T-cell (primary cell): Measurements from ENCODE around the gene RMND5B. TPM values are rescaled to one million over a fixed set of nuclear protein-coding genes. Genes with fewer than 3 reads are reported as not detected.

ENCODE experiments used
- ATAC-seq, 4 experiments: fragments of 200-7000 bp in 3 of 4; fragments of 150-1000 bp in 1 of 4; cut with Tn5 transposase; replicated peaks in 1 of 4; 1 replicate in 3 of 4; 2 replicates in 1 of 4; pipeline ENCODE4 v1.10.0; 2021; ENCODE audit warnings: moderate library complexity in 3 of 4, mild to moderate bottlenecking in 2 of 4, moderate number of reproducible peaks in 1 of 4
- CTCF ChIA-PET, 2 donors: fragments of 300-600 bp; sonication (Branson Sonifier 250); formaldehyde crosslinking; loops; one replicate each; lab custom pipeline; 2022; ENCODE audit warnings: antibody characterized with exemption in 2 of 2; lab: Charles Lee
- POLR2A ChIA-PET, 2 donors: fragments of 300-600 bp; sonication (Branson Sonifier 250); formaldehyde crosslinking; loops; one replicate each; lab custom pipeline; 2022; ENCODE audit warnings: antibody characterized with exemption in 2 of 2; lab: Charles Lee
- DNase-seq, 35 experiments: peaks; one replicate each; pipeline versions ENCODE4 v3.0.0 to v3.0.0-alpha.2; 2013 to 2023
- H3K27ac ChIP-seq: one replicate; pipeline ENCODE4 v1.5.1; 2013; ENCODE audit warnings: low read length
- H3K27me3 ChIP-seq, 2 experiments: replicated peaks in 1 of 2; 1 replicate in 1 of 2; 2 replicates in 1 of 2; pipeline versions ENCODE4 v1.6.1 to v1.7.0; 2013; ENCODE audit warnings: low read length in 1 of 2, mixed read lengths in 1 of 2; ENCODE audit not compliant: control insufficient read depth in 2 of 2, insufficient read depth in 2 of 2; ENCODE audit errors: extremely low read depth in 1 of 2
- H3K36me3 ChIP-seq, 2 donors: 1 replicate in 1 of 2; 2 replicates in 1 of 2; pipeline versions ENCODE4 v1.6.1 to v1.7.0; 2013; ENCODE audit warnings: low read length in 1 of 2; ENCODE audit not compliant: control insufficient read depth in 2 of 2, insufficient read depth in 1 of 2; ENCODE audit errors: extremely low read depth in 1 of 2
- H3K4me1 ChIP-seq, 2 experiments: 1 replicate in 1 of 2; 2 replicates in 1 of 2; pipeline versions ENCODE4 v1.6.1 to v1.7.0; 2013; ENCODE audit warnings: low read length in 2 of 2, mixed read lengths in 1 of 2; ENCODE audit not compliant: insufficient read depth in 2 of 2, control insufficient read depth in 1 of 2; ENCODE audit errors: extremely low read depth in 1 of 2
- H3K4me3 ChIP-seq, 2 donors: 1 replicate in 1 of 2; 2 replicates in 1 of 2; pipeline versions ENCODE4 v1.5.1 to v1.7.0; 2013; ENCODE audit warnings: mild to moderate bottlenecking in 2 of 2, low read length in 1 of 2, moderate library complexity in 1 of 2; ENCODE audit not compliant: control insufficient read depth in 1 of 2; ENCODE audit errors: extremely low read depth in 1 of 2
- H3K9me3 ChIP-seq: 2 replicates; pipeline ENCODE4 v1.7.0; 2013
- H3K27ac Mint-ChIP-seq, 2 donors: one replicate each; pipeline ENCODE4 v1.8.0; 2020 to 2021; ENCODE audit warnings: mild to moderate bottlenecking in 2 of 2, mixed read lengths in 2 of 2
- H3K27me3 Mint-ChIP-seq, 2 donors: one replicate each; pipeline ENCODE4 v1.8.0; 2021 to 2022; ENCODE audit warnings: mixed read lengths in 2 of 2
- H3K36me3 Mint-ChIP-seq: one replicate; pipeline ENCODE4 v1.8.0; 2021; ENCODE audit warnings: mixed read lengths
- H3K4me1 Mint-ChIP-seq, 3 donors: one replicate each; pipeline ENCODE4 v1.8.0; 2020 to 2022; ENCODE audit warnings: mixed read lengths in 3 of 3, mild to moderate bottlenecking in 1 of 3
- H3K4me3 Mint-ChIP-seq, 3 donors: one replicate each; pipeline ENCODE4 v1.8.0; 2020 to 2022; ENCODE audit warnings: mild to moderate bottlenecking in 3 of 3, mixed read lengths in 3 of 3, moderate library complexity in 3 of 3
- H3K9me3 Mint-ChIP-seq, 3 donors: one replicate each; pipeline ENCODE4 v1.8.0; 2020 to 2022; ENCODE audit warnings: mixed read lengths in 3 of 3
- WGBS: methylation state at CpG from one replicate; pipeline ENCODE4 v1.1.5; 2013; ENCODE audit warnings: missing lambda C conversion rate; ENCODE audit not compliant: insufficient coverage; 5-methylcytosine and 5-hydroxymethylcytosine counted together
- total RNA-seq, 35 experiments: library from RNA in 6 of 35; stranded (reverse) in 6 of 35; fragments of 120-200 nt in 1 of 35; gene quantifications; one replicate each; pipeline versions ENCODE4 v1.2.1 to v1.2.4 and lab custom pipeline; 2013 to 2026

The RMND5B gene
- total RNA-seq, 5 donors from 2014 or later (not counting 1 experiment from before 2014, with no cell fraction given), result 22.4 to 40.9 (median 34.7) TPM

DNA sequence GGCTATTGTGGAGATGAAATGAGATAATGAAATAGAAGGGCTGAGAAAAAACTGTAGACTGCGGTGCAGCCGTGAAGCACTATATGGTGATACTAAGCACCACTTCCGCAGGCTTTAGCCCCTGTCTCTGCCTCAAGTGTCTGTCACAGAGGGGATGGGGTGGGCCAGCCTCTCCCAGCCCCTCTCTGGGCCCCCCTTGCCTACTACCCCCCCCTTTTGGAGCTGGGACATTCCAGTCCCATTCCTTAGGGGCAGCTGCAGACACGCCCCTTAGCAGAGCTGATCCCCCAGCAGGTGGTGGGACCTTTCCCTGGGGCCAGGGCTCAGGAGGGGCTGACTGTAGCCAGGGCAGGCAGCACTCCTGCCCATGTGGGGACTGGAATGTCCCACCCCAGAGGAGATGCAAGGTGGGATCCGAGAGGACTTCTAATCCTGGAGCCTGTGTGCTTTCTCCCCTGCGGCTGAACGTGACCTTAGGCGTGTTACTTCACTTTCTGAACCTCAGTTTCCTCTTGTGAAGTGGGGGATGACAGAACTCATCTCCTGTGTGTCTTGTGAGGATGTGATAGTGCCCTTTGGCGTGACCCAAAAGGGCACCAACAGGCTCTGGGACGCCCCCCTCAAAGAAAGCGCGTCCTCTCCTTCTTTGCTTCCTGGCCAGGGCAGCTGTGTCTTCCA is 15.5 kb upstream of the RMND5B start:
- H3K4me1 Mint-ChIP-seq, result peaks cover 35 to 43% (median 37%) of the 10 kb centered on the region in 3 donors
- DNase-seq, result peak in 14 of 35 experiments; percentile 16 to 67 (median 38)
- WGBS, result 46% methylated on average over 8 of the region's 12 CpGs
- Histone ChIP-seq H3K4me1 (peaks cover 35 to 70% of the 10 kb centered on the region in 2 experiments), H3K27me3 (peaks cover 0 to 49% of the 10 kb centered on the region in 2 experiments), H3K4me3 (peak overlapping the region in 1 of 2 donors; percentile 16), H3K27ac (peak overlapping the region; percentile 25), H3K36me3 (no peaks in the 10 kb centered on the region), H3K9me3 (no peaks in the 10 kb centered on the region)
- ChIA-PET POLR2A (no interaction called here), CTCF (no interaction called here)
- peak overlapping the region; percentile 85 to 97 (median 85) for H3K4me3 Mint-ChIP-seq
- peak in 2 of 4 experiments; percentile 15 to 18 for ATAC-seq
- H3K27me3 Mint-ChIP-seq, result no peaks in the 10 kb centered on the region
- H3K36me3 Mint-ChIP-seq, result no peaks in the 10 kb centered on the region
- peak overlapping the region; percentile 77 to 82 for H3K27ac Mint-ChIP-seq
- H3K9me3 Mint-ChIP-seq, result no peaks in the 10 kb centered on the region

DNA sequence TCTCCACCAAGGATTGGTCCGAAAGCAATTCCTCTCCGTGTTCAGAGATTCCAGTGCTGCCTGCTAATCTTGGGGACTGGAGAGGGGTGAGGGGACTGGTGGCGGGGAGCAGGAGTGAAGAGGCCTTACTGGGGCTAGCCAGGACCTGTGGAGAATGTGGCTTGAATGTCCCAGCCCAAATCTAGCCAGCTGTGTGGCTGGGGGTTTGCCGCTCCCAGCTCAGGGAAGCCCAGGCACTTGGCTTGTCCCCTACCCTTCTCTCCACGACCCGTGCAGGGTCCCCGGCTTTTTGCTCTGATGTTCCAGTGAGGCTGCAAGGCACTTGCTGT is 15.0 kb upstream of the RMND5B start:
- H3K36me3 Mint-ChIP-seq, result no peaks in the 10 kb centered on the region
- peaks cover 0 to 53% of the 10 kb centered on the region in 2 experiments for H3K27me3 ChIP-seq
- ChIA-PET CTCF (no interaction called here), POLR2A (interaction anchor here in 1 of 2 donors (0.6 kb wide), 1 partner anchor 39 kb away, joined by 5 read pairs; no protein-coding TSS in a partner anchor)
- 78% methylated on average over 6 of the region's 7 CpGs for WGBS
- no peaks in the 10 kb centered on the region for H3K9me3 ChIP-seq
- peaks cover 35 to 75% of the 10 kb centered on the region in 2 experiments for H3K4me1 ChIP-seq
- peak overlapping the region; percentile 25 for H3K27ac ChIP-seq
- peak overlapping the region; percentile 77 to 82 for H3K27ac Mint-ChIP-seq
- H3K4me1 Mint-ChIP-seq, result peaks cover 38 to 46% (median 40%) of the 10 kb centered on the region in 3 donors
- peak overlapping the region; percentile 43 to 97 (median 54) for H3K4me3 Mint-ChIP-seq
- DNase-seq, result peak in 1 of 35 experiments; percentile 31
- H3K4me3 ChIP-seq, result peak overlapping the region in 1 of 2 donors; percentile 16
- no peak for ATAC-seq
- H3K27me3 Mint-ChIP-seq, result no peaks in the 10 kb centered on the region
- H3K36me3 ChIP-seq, result no peaks in the 10 kb centered on the region
- no peaks in the 10 kb centered on the region for H3K9me3 Mint-ChIP-seq

- H3K27me3 ChIP-seq, result peaks cover 0 to 55% of the 10 kb centered on the region in 2 experiments
- H3K36me3 Mint-ChIP-seq, result no peaks in the 10 kb centered on the region
- peaks cover 37 to 81% of the 10 kb centered on the region in 2 experiments for H3K4me1 ChIP-seq
- ChIA-PET CTCF (interaction anchor here in 1 of 2 donors (1.0 to 1.1 kb wide), 2 partner anchors 37 to 39 kb away, joined by 4 to 6 read pairs; partner anchors contain the start of gene NHP2), POLR2A (interaction anchor here in 1 of 2 donors (0.6 kb wide), 1 partner anchor 40 kb away, joined by 5 read pairs; no protein-coding TSS in a partner anchor)
- H3K9me3 Mint-ChIP-seq, result no peaks in the 10 kb centered on the region
- peak overlapping the region; percentile 60 to 85 for H3K27ac Mint-ChIP-seq
- peak overlapping the region; percentile 25 for H3K27ac ChIP-seq
- ATAC-seq, result peak; percentile 19 to 67 (median 25)
- H3K9me3 ChIP-seq, result no peaks in the 10 kb centered on the region
- H3K36me3 ChIP-seq, result no peaks in the 10 kb centered on the region
- 15% methylated on average over 11 of the region's 22 CpGs for WGBS
- peaks cover 43 to 52% (median 46%) of the 10 kb centered on the region in 3 donors for H3K4me1 Mint-ChIP-seq
- H3K4me3 ChIP-seq, result peak overlapping the region; percentile 4 to 25
- H3K4me3 Mint-ChIP-seq, result peak overlapping the region; percentile 48 to 97 (median 69)
- H3K27me3 Mint-ChIP-seq, result no peaks in the 10 kb centered on the region
- peak; percentile 38 to 91 (median 82) for DNase-seq
These were observed 14.5 kb upstream of the RMND5B start for GRCh38 chr5:178116143-178116885.

- H3K27ac Mint-ChIP-seq, result no peak overlapping the region
These were observed 12.7 kb upstream of the RMND5B start for GRCh38 chr5:178117923-178118701.

DNA sequence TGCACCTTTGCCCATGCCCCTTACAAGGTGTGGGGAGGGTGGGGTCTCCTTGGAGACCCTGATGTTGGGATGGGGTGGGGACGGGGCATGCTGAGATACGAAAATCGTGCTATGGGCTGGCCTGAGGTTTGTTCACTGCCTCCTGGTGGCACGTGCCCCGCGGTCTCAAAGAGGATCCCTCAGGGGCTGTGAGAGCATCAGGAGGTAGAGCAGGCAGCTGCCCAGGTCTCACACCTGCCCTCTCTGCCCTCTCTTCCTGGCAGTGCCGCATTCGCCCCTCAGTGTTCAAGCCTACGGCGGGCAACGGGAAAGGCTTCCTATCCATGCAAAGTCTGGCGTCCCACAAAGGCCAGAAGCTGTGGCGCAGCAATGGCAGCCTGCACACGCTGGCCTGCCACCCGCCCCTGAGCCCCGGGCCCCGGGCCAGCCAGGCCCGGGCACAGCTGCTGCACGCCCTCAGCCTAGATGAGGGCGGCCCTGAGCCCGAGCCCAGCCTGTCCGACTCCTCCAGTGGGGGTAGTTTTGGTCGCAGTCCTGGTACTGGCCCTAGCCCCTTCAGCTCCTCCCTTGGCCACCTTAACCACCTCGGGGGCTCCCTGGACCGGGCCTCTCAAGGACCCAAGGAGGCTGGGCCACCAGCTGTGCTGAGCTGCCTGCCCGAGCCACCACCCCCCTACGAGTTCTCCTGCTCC is 10.8 kb upstream of the RMND5B start:
- Histone ChIP-seq H3K36me3 (no peaks in the 10 kb centered on the region), H3K27me3 (peaks cover 0 to 61% of the 10 kb centered on the region in 2 experiments), H3K4me1 (peaks cover 28 to 86% of the 10 kb centered on the region in 2 experiments), H3K9me3 (no peaks in the 10 kb centered on the region), H3K4me3 (no peak overlapping the region), H3K27ac (no peak overlapping the region)
- no peaks in the 10 kb centered on the region for H3K27me3 Mint-ChIP-seq
- POLR2A ChIA-PET, result interaction anchor here (0.5 kb wide), 2 partner anchors 23 to 1760 kb away, joined by 3 read pairs; no protein-coding TSS in a partner anchor
- CTCF ChIA-PET, result interaction anchor here (0.6 to 1.7 kb wide), 8 partner anchors 10 to 1753 kb away, joined by 3 to 8 read pairs (median 5); partner anchors contain the start of genes NHP2 (in 1 of the 2) and RMND5B (in 1 of the 2)
- H3K9me3 Mint-ChIP-seq, result no peaks in the 10 kb centered on the region
- 92% methylated on average over 16 of the region's 27 CpGs for WGBS
- ATAC-seq (no peak), DNase-seq (no peak)
- peaks cover 32 to 42% (median 33%) of the 10 kb centered on the region in 3 donors for H3K4me1 Mint-ChIP-seq
- H3K4me3 Mint-ChIP-seq, result peak overlapping the region in 1 of 3 donors; percentile 67
- H3K36me3 Mint-ChIP-seq, result no peaks in the 10 kb centered on the region
- H3K27ac Mint-ChIP-seq, result no peak overlapping the region

More at GRCh38 chr5:178117923-178118701, 12.7 kb upstream of the RMND5B start:
- H3K4me1 ChIP-seq, result peaks cover 37 to 91% of the 10 kb centered on the region in 2 experiments
- ChIA-PET CTCF (interaction anchor here in 1 of 2 donors (0.7 kb wide), 1 partner anchor 28 kb away, joined by 5 read pairs; no protein-coding TSS in a partner anchor), POLR2A (no interaction called here)
- H3K9me3 ChIP-seq, result no peaks in the 10 kb centered on the region
- WGBS, result 100% methylated on average over 7 of the region's 18 CpGs
- no peaks in the 10 kb centered on the region for H3K36me3 Mint-ChIP-seq
- no peaks in the 10 kb centered on the region for H3K9me3 Mint-ChIP-seq
- no peak for ATAC-seq
- H3K4me1 Mint-ChIP-seq, result peaks cover 42 to 52% (median 44%) of the 10 kb centered on the region in 3 donors
- H3K36me3 ChIP-seq, result no peaks in the 10 kb centered on the region
- no peak overlapping the region for H3K4me3 Mint-ChIP-seq
- no peak overlapping the region for H3K4me3 ChIP-seq
- no peak overlapping the region for H3K27ac ChIP-seq
- DNase-seq, result no peak
- H3K27me3 Mint-ChIP-seq, result no peaks in the 10 kb centered on the region
- H3K27me3 ChIP-seq, result peaks cover 0 to 62% of the 10 kb centered on the region in 2 experiments
